HepG2 (cell line): ENCODE measurements around the gene GRB7. TPM values are rescaled to one million over a fixed set of nuclear protein-coding genes. Genes with fewer than 3 reads are reported as not detected.

Source experiments
- ATAC-seq: fragments of 200-7000 bp; cut with Tn5 transposase; 3 replicates; pipeline ENCODE4 v1.9.1; 2020; ENCODE audit warnings: mild to moderate bottlenecking, moderate library complexity
- BruUV-seq: library from RNA; stranded (reverse); fragments of 400-500 nt; replicated peaks from 2 replicates; lab custom pipeline; 2021; lab: Mats Ljungman, UMichigan
- CTCF ChIA-PET: fragments of 300-600 bp; formaldehyde crosslinking; extraction: SDS; loops from one replicate; lab custom pipeline; 2021; ENCODE audit warnings: low total read pairs, inconsistent platforms, low intra/inter-chr PET ratio; lab: Yijun Ruan, JAX
- POLR2A ChIA-PET: fragments of 350-600 bp; sonication (Branson Sonifier 250); formaldehyde crosslinking; loops from one replicate; lab custom pipeline; 2020; ENCODE audit warnings: antibody characterized with exemption, inconsistent platforms; lab: Yijun Ruan, JAX
- DNase-seq: peaks from one replicate; pipeline ENCODE4 v3.0.0-alpha.2; 2015; ENCODE audit warnings: low spot score
- FAIRE-seq: peaks from 3 replicates; lab custom pipeline; 2011; peaks lifted over from hg19 to GRCh38; lab: Jason Lieb, UNC
- H2AFZ ChIP-seq: one replicate; pipeline ENCODE4 v1.6.1; 2011; ENCODE audit warnings: low read length, inconsistent platforms
- H3K27ac ChIP-seq: fragments of 300-600 bp; 3 replicates; pipeline ENCODE4 v1.8.0; 2011; ENCODE audit warnings: mixed run types, mild to moderate bottlenecking, mixed read lengths, low read length, inconsistent platforms; ENCODE audit not compliant: insufficient read depth; ENCODE audit errors: extremely low read length
- H3K27me3 ChIP-seq, 2 experiments: fragments of 200-600 bp in 1 of 2; 2 replicates in 1 of 2; 3 replicates in 1 of 2; pipeline versions ENCODE4 v1.6.0 to v1.8.0; 2011; ENCODE audit warnings: low read length in 2 of 2, mild to moderate bottlenecking in 2 of 2, moderate library complexity in 2 of 2, inconsistent platforms in 1 of 2; ENCODE audit not compliant: insufficient read depth in 2 of 2, control insufficient read depth in 1 of 2
- H3K36me3 ChIP-seq, 2 experiments: fragments of 200-600 bp in 1 of 2; replicated peaks in 1 of 2; 2 replicates in 1 of 2; 3 replicates in 1 of 2; pipeline versions ENCODE4 v1.5.1 to v1.8.0; 2011; ENCODE audit warnings: low read length in 2 of 2, inconsistent platforms in 1 of 2; ENCODE audit not compliant: insufficient read depth in 2 of 2, control insufficient read depth in 1 of 2
- H3K4me1 ChIP-seq: 2 replicates; pipeline ENCODE4 v1.5.1; 2012; ENCODE audit warnings: low read length, inconsistent platforms; ENCODE audit not compliant: insufficient read depth
- H3K4me2 ChIP-seq: 2 replicates; pipeline ENCODE4 v1.6.0; 2011; ENCODE audit warnings: low read depth, low read length, inconsistent platforms
- H3K4me3 ChIP-seq, 3 experiments: fragments of 200-600 bp in 1 of 3; sonication (generic), shearing (Covaris generic) in 1 of 3; replicated peaks in 1 of 3; 2 replicates each; pipeline ENCODE4 v1.5.1; 2011 to 2016; ENCODE audit warnings: low read length in 3 of 3, inconsistent platforms in 2 of 3, low read depth in 2 of 3, mild to moderate bottlenecking in 2 of 3, control low read depth in 1 of 3, mixed read lengths in 1 of 3; ENCODE audit not compliant: insufficient read depth in 1 of 3
- H3K79me2 ChIP-seq: one replicate; pipeline ENCODE4 v1.6.1; 2011; ENCODE audit warnings: low read length, inconsistent platforms; ENCODE audit not compliant: insufficient read depth
- H3K9ac ChIP-seq: 2 replicates; pipeline ENCODE4 v1.6.0; 2011; ENCODE audit warnings: mild to moderate bottlenecking, low read depth, low read length, inconsistent platforms; ENCODE audit not compliant: insufficient read depth
- H3K9me3 ChIP-seq: 2 replicates; pipeline ENCODE4 v1.5.1; 2012; ENCODE audit warnings: mild to moderate bottlenecking, low read length
- H4K20me1 ChIP-seq: 2 replicates; pipeline ENCODE4 v1.6.0; 2011; ENCODE audit warnings: inconsistent platforms, mild to moderate bottlenecking, low read length, moderate library complexity; ENCODE audit not compliant: insufficient read depth
- DPF2 ChIP-seq: sonication (generic); formaldehyde crosslinking; IDR thresholded peaks from 2 replicates; pipeline ENCODE4 v1.4.0; 2020; ENCODE audit warnings: mild to moderate bottlenecking, low read depth, missing genetic modification reagents, borderline replicate concordance
- FOXK1 ChIP-seq: sonication (generic); formaldehyde crosslinking; IDR thresholded peaks from 2 replicates; pipeline ENCODE4 v1.4.0; 2020; ENCODE audit warnings: low read depth, missing genetic modification reagents, borderline replicate concordance
- KLF15 ChIP-seq: sonication (generic); formaldehyde crosslinking; IDR thresholded peaks from 2 replicates; pipeline ENCODE4 v1.8.1; 2023; ENCODE audit warnings: borderline replicate concordance, mild to moderate bottlenecking, inconsistent platforms, missing genetic modification reagents, mixed read lengths
- KMT2B ChIP-seq: IDR thresholded peaks from 2 replicates; pipeline ENCODE4 v1.6.1; 2016; ENCODE audit warnings: missing genetic modification reagents, missing compliant biosample characterization
- SMAD3 ChIP-seq: sonication (generic); formaldehyde crosslinking; IDR thresholded peaks from 2 replicates; pipeline ENCODE4 v1.4.0; 2020; ENCODE audit warnings: missing genetic modification reagents
- TAF1 ChIP-seq: sonication (generic); formaldehyde crosslinking; IDR thresholded peaks from 2 replicates; pipeline ENCODE4 v1.4.0; 2020; ENCODE audit warnings: missing genetic modification reagents
- U2AF1 ChIP-seq: fragments of 200-400 bp; formaldehyde crosslinking; optimal IDR thresholded peaks from 2 replicates; pipeline ENCODE3; 2017; ENCODE audit warnings: mild to moderate bottlenecking, low read depth, low read length
- XRCC5 ChIP-seq: fragments of 200-400 bp; formaldehyde crosslinking; optimal IDR thresholded peaks from 2 replicates; pipeline ENCODE3; 2017; ENCODE audit warnings: mild to moderate bottlenecking, low read length
- ZEB1 ChIP-seq: IDR thresholded peaks from 2 replicates; pipeline ENCODE4 v1.6.1; 2012; ENCODE audit warnings: mild to moderate bottlenecking, low read depth, inconsistent platforms; ENCODE audit not compliant: insufficient replicate concordance
- ZNF674 ChIP-seq: sonication (generic); formaldehyde crosslinking; IDR thresholded peaks from 2 replicates; pipeline ENCODE4 v1.5.0; 2020; ENCODE audit warnings: low read depth, mild to moderate bottlenecking, missing genetic modification reagents
- in situ Hi-C: cut with HindIII; loops from 2 replicates; pipeline ENCODE4 v1.10.0; 2017; ENCODE audit warnings: low pct_unique_long_range_greater_than_20kb; ENCODE audit not compliant: extremely low pct_ligation_motif_present
- intact Hi-C: fragments of 100-400 bp; cut with micrococcal nuclease; formaldehyde crosslinking; loops from one replicate; pipeline ENCODE4 v1.10.0; 2022; ENCODE audit not compliant: unreplicated experiment
- polyA plus RNA-seq, 8 experiments: library from polyadenylated mRNA; depleted of rRNA in 3 of 8; stranded (reverse) in 7 of 8; unstranded in 1 of 8; fragments of >200 nt; fragmentation: Illumina TruSeq in 4 of 8; extraction: Trizol in 4 of 8; gene quantifications; 2 replicates each; pipeline versions ENCODE4 v1.2.1 to v1.2.3, GENCODE V29; 2011 to 2016; ENCODE audit warnings: low read depth in 4 of 8, missing spikeins in 1 of 8, mixed read lengths in 1 of 8; ENCODE audit not compliant: insufficient read depth in 1 of 8
- total RNA-seq, 5 experiments: library from RNA; depleted of rRNA; stranded (reverse); fragments of >200 nt; fragmentation: Illumina TruSeq; extraction: Trizol; gene quantifications; 2 replicates each; pipeline ENCODE4 v1.2.3, GENCODE V29; 2016; ENCODE audit warnings: low read depth in 1 of 5
- TF ChIP-seq, protein P1 (sequence below): sonication (generic); formaldehyde crosslinking; IDR thresholded peaks from 2 replicates; pipeline ENCODE4 v1.4.0; 2020; ENCODE audit warnings: mild to moderate bottlenecking, missing genetic modification reagents

Gene GRB7
- total and polyA plus RNA-seq, 2 of the 13 experiments (the other 11 are each of a cell fraction or from before 2014, with no cell fraction given), result 60.2 to 77.7 TPM

- TF ChIP-seq FOXK1 (CRISPR knock-in tag), result no peak
These were observed 32.3 kb downstream of the GRB7 start (continued) for GRCh38 chr17:39769974-39770587.

DNA sequence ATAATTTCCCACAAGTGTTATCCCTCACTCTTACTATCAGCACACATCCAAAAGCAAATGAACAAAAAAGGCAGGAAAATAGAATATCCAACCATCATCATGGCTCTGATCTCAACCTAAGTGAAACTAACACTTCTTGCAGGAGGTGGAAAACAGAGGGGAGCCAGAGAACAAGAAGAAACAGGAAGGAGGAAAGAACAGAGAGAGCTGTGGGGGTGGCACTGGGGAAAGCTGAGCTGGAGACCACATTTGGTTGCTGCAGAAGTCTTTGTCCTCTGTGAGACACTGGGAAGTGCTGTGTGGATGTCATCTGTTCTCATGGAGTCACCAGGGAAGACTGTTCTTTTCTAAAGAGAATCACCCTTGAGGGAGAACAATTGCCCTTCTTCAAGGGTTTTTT lies 34.7 kb downstream of the GRB7 start:
- CTCF ChIA-PET, result no interaction called here
- intact Hi-C loops, result loop anchor here (10.0 kb wide), 1 partner anchor 92 kb away; the partner anchor contains the start of genes IKZF3 and ZPBP2
- no peak for ATAC-seq

More for the DNA sequence above, 34.7 kb downstream of the GRB7 start:
- POLR2A ChIA-PET, result interaction anchor here (0.6 kb wide), 1 partner anchor 33 kb away, joined by 3 read pairs; no protein-coding TSS in a partner anchor
- FAIRE-seq, result no peak
- no TSS peak for BruUV-seq
- Histone ChIP-seq H3K4me3 (no peak overlapping the region), H2AFZ (no peak overlapping the region), H3K27me3 (peaks cover 0 to 34% of the 10 kb centered on the region in 2 experiments; a peak in 4 of 5 replicates), H3K4me2 (no peak overlapping the region), H3K4me1 (peaks cover 18% of the 10 kb centered on the region), H3K79me2 (no peaks in the 10 kb centered on the region), H3K36me3 (no peaks in the 10 kb centered on the region), H3K9me3 (no peaks in the 10 kb centered on the region), H4K20me1 (no peaks in the 10 kb centered on the region), H3K27ac (no peak overlapping the region), H3K9ac (no peak overlapping the region)
- DNase-seq, result no peak
- no peak for TF ChIP-seq XRCC5
- no peak for TF ChIP-seq KMT2B (CRISPR knock-in tag)
- TF ChIP-seq DPF2, result no peak
- no peak for TF ChIP-seq ZEB1
- TF ChIP-seq U2AF1, result no peak
- TF ChIP-seq ZNF674 (CRISPR knock-in tag), result no peak
- no peak for TF ChIP-seq TAF1 (CRISPR knock-in tag)
- no peak for TF ChIP-seq SMAD3 (CRISPR knock-in tag)
- TF ChIP-seq KLF15 (CRISPR knock-in tag), result no peak
- TF ChIP-seq, protein P1, sequence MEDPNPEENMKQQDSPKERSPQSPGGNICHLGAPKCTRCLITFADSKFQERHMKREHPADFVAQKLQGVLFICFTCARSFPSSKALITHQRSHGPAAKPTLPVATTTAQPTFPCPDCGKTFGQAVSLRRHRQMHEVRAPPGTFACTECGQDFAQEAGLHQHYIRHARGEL (CRISPR knock-in tag), result no peak
- in situ Hi-C loops, result no loop called here
